ENCODE measurements around the gene KRTAP3-2. TPM values are rescaled to one million over a fixed set of nuclear protein-coding genes. Genes with fewer than 3 reads are reported as not detected.

The KRTAP3-2 gene
- total RNA-seq, result not detected in 2 replicates

DNA sequence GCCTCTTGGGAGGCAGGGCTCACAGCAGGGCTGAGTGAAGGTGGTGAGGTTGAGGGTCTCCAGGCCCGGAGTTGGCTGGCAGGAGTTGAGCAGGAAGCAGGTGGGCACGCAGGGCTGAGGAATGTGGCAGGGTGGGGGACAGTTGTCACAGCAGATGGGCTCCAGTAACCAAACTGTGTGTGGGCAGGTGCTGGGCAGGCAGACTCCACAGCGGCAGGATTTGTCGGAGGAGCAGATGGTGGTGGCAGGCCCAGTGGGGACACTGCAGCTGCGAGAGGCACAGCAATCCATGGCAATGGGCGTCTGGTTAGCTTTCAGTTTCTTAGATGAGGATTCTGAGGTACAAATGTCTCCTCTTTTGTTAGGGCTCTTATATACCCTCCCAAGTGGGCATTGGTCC lies at the start of gene KRTAP3-2:
Gene KRTAP3-2 (minus strand): TSS at position 344 of the 400 bp plus-strand sequence. CDS start 53 bp downstream, at position 291.

GRCh38 chr17:41046735-41047465 lies 47.2 kb upstream of the KRTAP3-2 start, which contains the start of gene KRTAP2-1:
Gene KRTAP2-1 (minus strand): TSS chr17:41047316. CDS start chr17:41047267, 49 bp downstream.

GRCh38 chr17:41040783-41041571 lies 41.3 kb upstream of the KRTAP3-2 start, which contains the start of gene KRTAP1-1:
Gene KRTAP1-1 (minus strand): TSS chr17:41041450. CDS start chr17:41041397, 53 bp downstream.

GRCh38 chr17:41034346-41034935 lies 34.7 kb upstream of the KRTAP3-2 start, which contains the start of gene KRTAP1-3:
Gene KRTAP1-3 (minus strand): TSS chr17:41034874. CDS start chr17:41034821, 53 bp downstream.

GRCh38 chr17:41029633-41030245 lies 30.0 kb upstream of the KRTAP3-2 start, which contains the start of gene KRTAP1-4:
Gene KRTAP1-4 (minus strand): TSS chr17:41030195. CDS start chr17:41030078, 117 bp downstream.

DNA sequence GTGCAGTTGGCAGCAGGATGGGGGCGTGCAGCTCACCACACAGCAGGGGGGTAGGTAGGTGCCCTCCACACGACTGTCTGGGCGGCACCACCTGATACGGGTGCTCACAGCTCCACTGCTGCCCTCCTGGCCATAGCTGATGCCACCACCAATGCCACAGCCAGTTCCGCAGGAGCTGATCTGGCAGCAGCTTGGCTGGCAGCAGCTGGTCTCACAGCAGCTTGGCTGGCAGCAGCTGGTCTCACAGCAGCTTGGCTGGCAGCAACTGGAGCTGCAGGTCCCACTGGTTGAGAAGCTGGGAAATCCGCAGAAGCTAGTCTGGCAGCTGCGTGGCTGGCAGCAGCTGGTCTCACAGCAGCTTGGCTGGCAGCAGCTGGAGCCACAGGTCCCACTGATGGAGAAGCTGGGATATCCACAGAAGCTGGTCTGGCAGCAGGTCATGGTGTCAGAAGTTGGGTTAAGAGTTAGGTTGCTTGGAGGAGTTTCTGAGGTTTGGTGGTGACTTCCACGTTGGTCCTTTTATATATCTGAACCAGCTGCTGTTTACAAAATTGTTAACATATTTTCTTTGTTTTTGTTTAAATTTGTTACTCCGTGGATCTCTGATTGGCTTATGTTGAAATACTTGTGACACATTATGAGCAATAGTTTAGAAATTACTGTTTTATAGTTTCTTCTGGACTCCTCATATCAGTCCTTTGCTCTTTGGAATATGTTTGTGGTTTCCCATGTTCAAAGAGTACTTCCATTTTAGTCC lies 27.2 kb upstream of the KRTAP3-2 start, which contains the start of gene KRTAP1-5:
Gene KRTAP1-5 (minus strand): TSS at position 494 of the 757 bp plus-strand sequence. CDS start 53 bp downstream, at position 441.

GRCh38 chr17:41008811-41009210 lies 9.1 kb upstream of the KRTAP3-2 start, which contains the start of gene KRTAP3-1:
Gene KRTAP3-1 (minus strand): TSS chr17:41009128. CDS start chr17:41009074, 54 bp downstream.

DNA sequence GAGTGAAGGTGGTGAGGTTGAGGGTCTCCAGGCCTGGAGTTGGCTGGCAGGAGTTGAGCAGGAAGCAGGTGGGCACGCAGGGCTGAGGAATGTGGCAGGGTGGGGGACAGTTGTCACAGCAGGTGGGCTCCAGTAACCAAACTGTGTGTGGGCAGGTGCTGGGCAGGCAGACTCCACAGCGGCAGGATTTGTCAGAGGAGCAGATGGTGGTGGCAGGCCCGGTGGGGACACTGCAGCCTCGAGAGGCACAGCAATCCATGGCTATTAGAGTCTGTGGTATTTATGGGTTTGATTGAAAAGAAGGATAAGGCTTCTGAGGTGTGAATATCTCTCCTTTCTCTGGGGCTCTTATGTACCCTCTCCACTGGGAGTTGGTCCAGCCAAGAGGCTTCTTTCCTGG lies 5.9 kb downstream of the KRTAP3-2 start, which contains the start of gene KRTAP3-3:
Gene KRTAP3-3 (minus strand): TSS at position 326 of the 400 bp plus-strand sequence. CDS start 67 bp downstream, at position 259.

GRCh38 chr17:40984226-40984625 lies 15.5 kb downstream of the KRTAP3-2 start, which contains the start of gene KRT40:
Gene KRT40 (minus strand): TSS chr17:40984326. CDS start chr17:40984273, 53 bp downstream.

GRCh38 chr17:40966848-40967247 lies 32.9 kb downstream of the KRTAP3-2 start, which contains the start of gene KRT39:
Gene KRT39 (minus strand): TSS chr17:40966948. CDS start chr17:40966856, 92 bp downstream.

Small RNA genes lying within 50 kb of the gene (small RNA-seq; reads per million reads assigned to genes)
- not detected for gene KRTAP3-4P

Other genes starting within 250 kb of the KRTAP3-2 start
- not detected in 2 replicates for gene KRT25, start 244.6 kb downstream of the KRTAP3-2 start, total RNA-seq
- not detected in 2 replicates for gene KRT26, start 227.7 kb downstream of the KRTAP3-2 start, total RNA-seq
- gene KRT27, start 217.4 kb downstream of the KRTAP3-2 start, total RNA-seq, result not detected in 2 replicates
- gene KRT28, start 199.9 kb downstream of the KRTAP3-2 start, total RNA-seq, result not detected in 2 replicates
- 0.98 and 5.4 TPM in 2 replicates for gene KRT10, start 177.3 kb downstream of the KRTAP3-2 start, total RNA-seq
- not detected in 2 replicates for gene KRT12, start 132.7 kb downstream of the KRTAP3-2 start, total RNA-seq
- gene KRT20, start 114.7 kb downstream of the KRTAP3-2 start, total RNA-seq, result not detected in 2 replicates
- gene KRT23, start 62.3 kb downstream of the KRTAP3-2 start, total RNA-seq, result not detected in 2 replicates
- not detected in 2 replicates for gene KRT39, start 33.0 kb downstream of the KRTAP3-2 start, total RNA-seq
- gene KRT40, start 15.6 kb downstream of the KRTAP3-2 start, total RNA-seq, result not detected in 2 replicates
- not detected in 2 replicates for gene KRTAP3-3, start 5.7 kb downstream of the KRTAP3-2 start, total RNA-seq
- not detected in 2 replicates for gene KRTAP3-1, start 9.2 kb upstream of the KRTAP3-2 start, total RNA-seq
- gene KRTAP1-5, start 27.3 kb upstream of the KRTAP3-2 start, total RNA-seq, result not detected in 2 replicates
- not detected in 2 replicates for gene KRTAP1-4, start 30.3 kb upstream of the KRTAP3-2 start, total RNA-seq
- not detected in 2 replicates for gene KRTAP1-3, start 35.0 kb upstream of the KRTAP3-2 start, total RNA-seq
- gene KRTAP1-1, start 41.5 kb upstream of the KRTAP3-2 start, total RNA-seq, result not detected in 2 replicates
- gene KRTAP2-1, start 47.4 kb upstream of the KRTAP3-2 start, total RNA-seq, result not detected in 2 replicates
- not detected in 2 replicates for gene KRTAP2-2, start 55.3 kb upstream of the KRTAP3-2 start, total RNA-seq
- gene KRTAP2-3, start 60.2 kb upstream of the KRTAP3-2 start, total RNA-seq, result not detected in 2 replicates
- not detected in 2 replicates for gene KRTAP2-4, start 66.0 kb upstream of the KRTAP3-2 start, total RNA-seq
- not detected in 2 replicates for gene KRTAP4-7, start 84.2 kb upstream of the KRTAP3-2 start, total RNA-seq
- gene KRTAP4-8, start 98.2 kb upstream of the KRTAP3-2 start, total RNA-seq, result not detected in 2 replicates
- gene KRTAP4-16, start 102.3 kb upstream of the KRTAP3-2 start, total RNA-seq, result not detected in 2 replicates
- not detected in 2 replicates for gene KRTAP4-9, start 105.5 kb upstream of the KRTAP3-2 start, total RNA-seq
- not detected in 2 replicates for gene KRTAP4-11, start 118.5 kb upstream of the KRTAP3-2 start, total RNA-seq
- not detected in 2 replicates for gene KRTAP4-12, start 124.3 kb upstream of the KRTAP3-2 start, total RNA-seq
- not detected in 2 replicates for gene KRTAP4-6, start 140.6 kb upstream of the KRTAP3-2 start, total RNA-seq
- gene KRTAP4-5, start 149.9 kb upstream of the KRTAP3-2 start, total RNA-seq, result not detected in 2 replicates
- gene KRTAP4-4, start 160.8 kb upstream of the KRTAP3-2 start, total RNA-seq, result not detected in 2 replicates
- gene KRTAP4-3, start 168.3 kb upstream of the KRTAP3-2 start, total RNA-seq, result not detected in 2 replicates
- gene KRTAP4-2, start 178.3 kb upstream of the KRTAP3-2 start, total RNA-seq, result not detected in 2 replicates
- not detected in 2 replicates for gene KRTAP4-1, start 185.0 kb upstream of the KRTAP3-2 start, total RNA-seq
- not detected in 2 replicates for gene KRTAP9-1, start 190.0 kb upstream of the KRTAP3-2 start, total RNA-seq
- not detected in 2 replicates for gene KRTAP9-2, start 226.7 kb upstream of the KRTAP3-2 start, total RNA-seq
- not detected in 2 replicates for gene KRTAP9-3, start 232.5 kb upstream of the KRTAP3-2 start, total RNA-seq
- not detected in 2 replicates for gene KRTAP9-8, start 238.1 kb upstream of the KRTAP3-2 start, total RNA-seq
- not detected in 2 replicates for gene KRTAP9-4, start 249.8 kb upstream of the KRTAP3-2 start, total RNA-seq